Prostate gland (tissue), 2 donors: ENCODE data around the gene OR2T1.

Source experiments
- POLR2AphosphoS5 ChIP-seq: sonication (generic); formaldehyde crosslinking; IDR thresholded peaks from one replicate; pipeline ENCODE4 v1.6.1; 2017; ENCODE audit warnings: antibody characterized with exemption
- TF ChIP-seq, protein P1 (sequence below), 4 experiments: fragments of 200-600 bp in 2 of 4; fragments of 450-650 bp in 2 of 4; sonication (generic) in 2 of 4; IDR thresholded peaks; 1 replicate in 3 of 4; 2 replicates in 1 of 4; pipeline ENCODE4 v1.5.1; 2016 to 2019; ENCODE audit warnings: antibody characterized with exemption in 4 of 4, mild to moderate bottlenecking in 2 of 4, moderate library complexity in 2 of 4

DNA sequence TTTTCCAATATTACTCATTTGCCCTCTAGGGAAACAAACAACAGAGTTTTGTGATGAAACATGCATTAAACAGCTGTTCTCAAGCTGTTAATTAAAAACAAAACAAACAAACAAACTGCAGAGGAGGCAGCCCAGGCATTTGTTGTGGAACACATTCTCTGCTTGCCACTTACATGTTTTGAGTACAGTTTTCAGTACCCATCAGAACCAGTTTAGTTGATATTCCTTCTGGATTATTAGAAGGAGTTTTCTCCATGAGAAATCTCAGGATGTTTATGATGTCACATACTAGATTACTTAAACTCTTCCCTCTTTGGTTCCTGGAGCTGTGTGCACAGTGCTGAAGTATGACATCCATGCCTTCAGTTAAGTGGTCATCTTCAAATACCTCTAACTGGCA lies 27.4 kb upstream of the OR2T1 start, which contains the start of gene OR2T6:
- TF ChIP-seq, protein P1, sequence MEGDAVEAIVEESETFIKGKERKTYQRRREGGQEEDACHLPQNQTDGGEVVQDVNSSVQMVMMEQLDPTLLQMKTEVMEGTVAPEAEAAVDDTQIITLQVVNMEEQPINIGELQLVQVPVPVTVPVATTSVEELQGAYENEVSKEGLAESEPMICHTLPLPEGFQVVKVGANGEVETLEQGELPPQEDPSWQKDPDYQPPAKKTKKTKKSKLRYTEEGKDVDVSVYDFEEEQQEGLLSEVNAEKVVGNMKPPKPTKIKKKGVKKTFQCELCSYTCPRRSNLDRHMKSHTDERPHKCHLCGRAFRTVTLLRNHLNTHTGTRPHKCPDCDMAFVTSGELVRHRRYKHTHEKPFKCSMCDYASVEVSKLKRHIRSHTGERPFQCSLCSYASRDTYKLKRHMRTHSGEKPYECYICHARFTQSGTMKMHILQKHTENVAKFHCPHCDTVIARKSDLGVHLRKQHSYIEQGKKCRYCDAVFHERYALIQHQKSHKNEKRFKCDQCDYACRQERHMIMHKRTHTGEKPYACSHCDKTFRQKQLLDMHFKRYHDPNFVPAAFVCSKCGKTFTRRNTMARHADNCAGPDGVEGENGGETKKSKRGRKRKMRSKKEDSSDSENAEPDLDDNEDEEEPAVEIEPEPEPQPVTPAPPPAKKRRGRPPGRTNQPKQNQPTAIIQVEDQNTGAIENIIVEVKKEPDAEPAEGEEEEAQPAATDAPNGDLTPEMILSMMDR (IDR thresholded peaks at IDR 0.05) = no peak
- no peak for TF ChIP-seq POLR2AphosphoS5
